Fibroblast of upper back skin (primary cell): ENCODE results near the gene CDC37.

Experiments used
- DNase-seq: peaks from one replicate; pipeline ENCODE4 v3.0.0-alpha.2; 2013

Gene CDC37

GRCh38 chr19:10352764-10353671 is 50.3 kb downstream of the CDC37 start:
- no peak for DNase-seq

DNA sequence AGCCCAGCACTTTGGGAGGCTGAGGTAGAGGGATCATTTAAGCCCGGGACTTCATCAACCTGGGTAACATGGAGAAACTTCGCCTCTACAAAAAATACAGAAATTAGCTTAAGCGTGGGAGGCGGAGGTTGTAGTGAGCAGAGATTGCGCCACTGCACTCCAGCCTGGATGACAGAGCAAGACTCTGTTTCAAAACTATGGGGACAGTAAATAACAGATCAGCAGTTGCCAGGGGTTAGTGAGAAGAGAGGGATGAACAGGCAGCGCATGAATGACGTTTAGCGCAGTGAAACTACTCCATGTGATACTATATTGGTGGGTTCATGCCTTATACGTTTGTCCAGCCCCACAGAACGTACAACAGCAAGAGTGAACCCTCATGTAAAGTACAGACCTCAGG is 56.8 kb downstream of the CDC37 start:
- DNase-seq, result no peak

DNA sequence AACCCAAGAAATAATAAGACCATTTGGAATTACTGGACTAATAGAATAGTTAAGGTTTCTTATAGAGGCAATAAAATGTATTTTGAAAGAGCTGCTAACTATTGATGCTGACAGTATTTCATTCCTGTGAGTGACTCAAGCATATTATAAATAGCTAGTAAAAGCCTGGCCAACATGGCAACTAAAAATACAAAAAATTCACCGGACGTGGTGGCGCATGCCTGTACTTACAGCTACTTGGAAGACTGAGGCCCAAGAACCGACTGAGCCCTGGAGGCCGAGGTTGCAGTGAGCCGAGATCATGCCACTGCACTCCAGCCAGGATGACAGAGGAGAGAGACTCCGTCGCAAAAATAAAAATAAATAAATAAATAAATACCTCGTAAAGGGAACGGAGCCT is 58.6 kb downstream of the CDC37 start:
- DNase-seq, result no peak

DNA sequence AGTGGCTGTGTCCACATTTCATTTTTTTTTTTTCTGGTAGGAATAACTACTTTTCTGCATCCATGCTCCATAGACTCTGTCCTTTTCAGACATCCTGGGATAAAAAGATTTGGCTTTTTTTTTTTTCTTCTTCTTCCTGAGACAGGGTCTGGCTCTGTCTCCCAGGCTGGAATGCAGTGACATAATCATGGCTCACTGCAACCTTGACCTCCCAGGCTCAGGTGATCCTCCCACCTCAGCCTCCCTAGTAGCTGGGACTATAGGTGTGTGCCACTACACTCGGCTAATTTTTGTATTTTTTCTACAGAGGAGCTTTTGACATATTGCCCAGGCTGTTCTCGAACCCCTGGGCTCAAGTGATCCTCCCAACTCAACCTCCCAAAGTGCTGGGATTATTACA is 59.8 kb downstream of the CDC37 start:
- no peak for DNase-seq
